Head of caudate nucleus (tissue), 42 donors: ENCODE measurements around the gene ANXA10.
"Not testable (repeated sequence)": the region's sequence is repeated elsewhere in the genome, so short reads cannot be mapped to it uniquely, and the experiment has no call there.

Experiments
- DNase-seq, 42 donors: peaks; one replicate each; pipeline versions ENCODE4 v3.0.0 to v3.0.0-alpha.2; 2020 to 2021; ENCODE audit warnings: mixed read lengths in 7 of 42
- intact Hi-C: fragments of 100-400 bp; cut with DNase I; formaldehyde crosslinking; loops from one replicate; pipeline ENCODE4 v1.15.0; 2022

ANXA10 gene

GRCh38 chr4:168208957-168209614, 116.7 kb downstream of the ANXA10 start:
- DNase-seq: no peak

GRCh38 chr4:168212656-168213055, 120.3 kb downstream of the ANXA10 start:
- intact Hi-C loops: no loop called here

More at GRCh38 chr4:168208957-168209614, 116.7 kb downstream of the ANXA10 start:
- intact Hi-C loops: no loop called here

GRCh38 chr4:168213511-168213910, 121.2 kb downstream of the ANXA10 start:
- DNase-seq, intact Hi-C loops: not testable (repeated sequence)

More at GRCh38 chr4:168212656-168213055, 120.3 kb downstream of the ANXA10 start:
- DNase-seq: no peak

GRCh38 chr4:168218645-168219044, 126.3 kb downstream of the ANXA10 start:
- no peak for DNase-seq
- intact Hi-C loops: no loop called here

- no peak for DNase-seq
- intact Hi-C loops: no loop called here
Measured at GRCh38 chr4:168220893-168221292, 128.6 kb downstream of the ANXA10 start.

GRCh38 chr4:168221301-168221700, 129.0 kb downstream of the ANXA10 start:
- no peak for DNase-seq
- intact Hi-C loops: no loop called here
